HG03095 (cell line): Measurements from ENCODE around the gene GREM2.

Source experiments
- ATAC-seq: cut with Tn5 transposase; IDR thresholded peaks from one replicate; pipeline ENCODE4 v1.9.1; 2021; ENCODE audit warnings: moderate library complexity; ENCODE audit not compliant: unreplicated experiment

GREM2 gene

DNA sequence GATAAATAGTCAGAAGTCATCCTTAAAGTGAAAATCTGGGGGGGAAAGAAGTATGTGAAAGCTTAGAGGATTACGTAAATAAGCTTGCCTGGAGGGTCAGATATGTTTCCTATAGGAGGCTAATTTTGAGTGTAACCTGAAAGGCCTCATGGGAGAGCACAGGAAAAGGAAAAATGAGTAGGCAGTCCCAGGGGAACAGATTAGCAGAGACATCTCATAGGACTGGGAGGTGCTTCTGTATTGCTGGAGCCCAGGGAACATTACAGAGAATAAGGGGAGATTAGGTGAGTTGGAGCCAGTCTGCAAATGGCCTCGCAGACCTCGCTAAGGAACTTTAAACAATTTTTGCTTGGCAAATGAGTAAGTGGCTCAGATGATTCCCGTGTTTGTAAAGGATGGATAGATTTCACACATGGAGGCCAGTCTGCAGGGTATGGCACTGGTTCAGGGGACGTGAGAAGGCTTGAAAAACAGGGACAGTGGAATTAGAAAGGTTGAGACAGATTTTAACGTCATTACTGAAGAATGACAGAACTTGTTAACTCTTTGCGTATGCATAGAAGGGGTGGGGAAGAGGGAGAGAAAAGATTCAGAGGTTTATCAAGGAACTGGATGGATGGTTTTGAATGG is 149.1 kb downstream of the GREM2 start:
- no peak for ATAC-seq

DNA sequence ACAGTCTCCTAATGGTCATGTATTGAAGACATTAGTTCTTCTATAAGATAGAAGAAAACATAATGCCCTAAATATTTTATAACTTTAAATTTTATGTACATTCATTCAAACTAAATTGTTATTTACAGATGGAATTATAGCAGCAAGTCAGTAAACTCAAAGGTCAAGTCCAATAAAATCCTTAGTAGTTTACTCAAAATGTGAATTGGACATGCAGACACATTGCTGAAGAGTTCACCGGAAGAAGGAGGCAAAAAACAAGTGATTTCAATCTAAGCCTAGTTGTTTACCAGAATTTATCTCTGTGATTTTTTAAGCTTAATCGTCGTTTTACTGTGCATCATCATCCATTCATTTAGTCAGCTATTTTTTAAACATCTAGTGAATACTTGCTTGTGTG is 149.7 kb downstream of the GREM2 start:
- no peak for ATAC-seq

DNA sequence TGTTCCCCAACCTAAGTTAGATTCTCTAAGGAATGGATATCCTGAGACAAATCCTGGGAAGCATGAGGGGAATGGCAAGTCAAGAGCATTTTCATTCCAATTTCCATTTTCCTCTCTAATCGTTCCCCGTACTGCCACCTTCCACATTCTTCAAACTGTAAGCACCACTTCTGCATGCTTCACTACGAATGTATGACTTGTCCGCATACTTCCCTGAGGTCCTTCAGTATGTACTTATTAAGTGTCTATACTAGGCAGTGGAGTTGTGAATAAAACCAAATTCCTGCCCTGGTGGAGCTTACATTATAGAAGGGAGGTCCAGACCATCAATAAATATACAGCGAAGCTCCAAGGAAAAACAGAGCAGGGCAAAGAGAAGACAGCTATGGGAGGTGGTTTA is 154.8 kb downstream of the GREM2 start:
- ATAC-seq = no peak

DNA sequence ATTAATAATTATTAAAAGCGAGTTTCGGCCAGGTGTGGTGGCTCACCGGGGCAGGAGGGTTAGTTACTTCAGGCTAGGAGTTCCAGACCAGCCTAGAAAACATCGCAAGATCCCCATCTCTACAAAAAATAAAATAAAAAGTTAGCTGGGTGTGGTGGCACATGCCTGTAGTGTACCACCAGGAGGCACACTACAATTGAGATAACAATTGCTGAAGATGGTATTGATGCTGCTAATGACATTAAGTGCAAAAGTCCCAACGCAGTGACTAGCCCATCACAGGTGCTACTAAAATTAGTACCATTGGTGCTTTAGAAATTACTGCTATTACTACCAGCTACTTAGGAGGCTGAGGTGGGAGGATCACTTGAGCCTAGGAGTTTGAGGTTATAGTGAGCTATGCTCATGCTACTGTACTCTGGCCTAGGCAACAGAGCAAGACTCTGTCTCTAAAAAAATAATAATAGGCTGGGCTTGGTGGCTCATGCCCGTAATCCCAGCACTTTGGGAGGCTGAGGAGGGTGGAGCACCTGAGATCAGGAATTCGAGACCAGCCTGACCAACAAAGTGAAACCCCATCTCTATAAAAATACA is 156.6 kb downstream of the GREM2 start:
- ATAC-seq = no peak

DNA sequence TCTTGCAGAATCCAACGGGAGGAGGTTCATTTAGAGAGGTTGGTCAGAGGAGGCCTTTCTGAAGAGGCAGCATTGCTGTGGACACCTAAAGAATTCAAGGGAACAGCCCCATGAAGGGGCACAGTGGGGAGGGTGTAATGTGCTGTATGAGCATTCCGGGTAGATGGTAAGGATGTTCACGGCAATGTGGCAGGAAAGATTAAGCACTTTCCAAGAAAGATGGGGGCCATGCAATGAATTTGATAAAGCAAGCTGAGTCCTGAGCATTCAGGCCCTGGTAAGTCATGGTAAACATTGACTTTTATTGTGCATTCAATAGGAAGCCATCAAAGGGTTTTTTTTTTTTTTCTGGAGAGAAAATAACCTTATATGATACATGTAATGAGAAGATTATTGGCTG is 166.6 kb downstream of the GREM2 start:
- no peak for ATAC-seq

DNA sequence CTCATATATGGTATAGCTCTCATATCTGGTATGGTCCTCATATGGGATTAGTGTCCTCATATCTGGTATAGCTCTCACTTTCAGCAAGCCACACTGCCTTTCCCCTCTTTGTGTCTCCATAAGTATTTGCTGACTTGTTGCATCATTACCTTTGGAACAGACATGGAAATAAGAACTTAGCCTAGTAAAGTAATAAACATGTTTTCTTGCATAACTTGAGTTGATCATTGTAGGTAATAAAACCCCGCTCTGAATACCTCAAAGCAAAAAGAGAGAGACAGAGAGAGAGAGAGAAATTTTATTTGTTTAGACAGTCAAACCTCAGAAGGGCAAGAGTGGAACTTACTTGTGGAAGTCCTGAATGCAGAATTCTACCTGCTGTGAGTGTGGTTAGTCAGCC is 170.3 kb downstream of the GREM2 start:
- ATAC-seq = no peak
